ENCODE results near the gene FASN.

DNA sequence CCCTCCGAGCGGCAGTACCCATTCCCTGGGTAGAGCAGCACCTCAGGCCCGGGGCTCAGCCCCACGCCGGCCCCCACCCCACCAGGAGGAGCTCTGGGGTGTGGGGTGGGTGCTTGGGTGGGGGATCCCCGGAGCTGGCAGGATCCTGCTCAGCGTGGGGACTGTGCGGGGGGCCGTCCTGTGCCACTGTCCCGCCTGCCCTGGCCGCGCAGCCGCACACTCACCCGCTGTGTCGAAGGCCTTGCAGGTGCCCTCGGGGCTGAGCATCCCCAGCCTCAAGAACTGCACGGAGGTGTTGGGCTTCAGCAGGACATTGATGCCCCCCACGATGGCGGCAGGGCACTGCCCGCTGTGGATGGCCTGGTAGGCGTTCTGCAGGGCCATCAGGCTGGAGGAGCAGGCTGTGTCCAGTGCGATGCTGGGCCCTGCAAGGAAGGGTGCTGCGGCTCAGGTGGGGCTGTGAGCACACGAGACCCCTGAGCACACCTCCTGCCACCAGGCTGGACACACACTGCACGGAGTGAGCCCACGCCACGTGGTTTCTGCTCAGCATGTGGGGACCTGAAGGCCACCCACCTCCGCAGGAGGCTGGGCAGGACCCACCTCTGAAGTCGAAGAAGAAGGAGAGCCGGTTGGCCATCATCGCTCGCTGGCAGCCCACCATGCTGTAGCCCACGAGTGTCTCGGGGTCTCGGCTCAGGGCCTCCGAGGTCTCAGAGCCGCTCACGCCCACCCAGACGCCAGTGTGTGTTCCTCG, 4.9 kb downstream of the FASN start:
- TF ChIP-seq POLR2A (IDR thresholded peaks at IDR 0.05), result no peak
- TF ChIP-seq, protein P1, sequence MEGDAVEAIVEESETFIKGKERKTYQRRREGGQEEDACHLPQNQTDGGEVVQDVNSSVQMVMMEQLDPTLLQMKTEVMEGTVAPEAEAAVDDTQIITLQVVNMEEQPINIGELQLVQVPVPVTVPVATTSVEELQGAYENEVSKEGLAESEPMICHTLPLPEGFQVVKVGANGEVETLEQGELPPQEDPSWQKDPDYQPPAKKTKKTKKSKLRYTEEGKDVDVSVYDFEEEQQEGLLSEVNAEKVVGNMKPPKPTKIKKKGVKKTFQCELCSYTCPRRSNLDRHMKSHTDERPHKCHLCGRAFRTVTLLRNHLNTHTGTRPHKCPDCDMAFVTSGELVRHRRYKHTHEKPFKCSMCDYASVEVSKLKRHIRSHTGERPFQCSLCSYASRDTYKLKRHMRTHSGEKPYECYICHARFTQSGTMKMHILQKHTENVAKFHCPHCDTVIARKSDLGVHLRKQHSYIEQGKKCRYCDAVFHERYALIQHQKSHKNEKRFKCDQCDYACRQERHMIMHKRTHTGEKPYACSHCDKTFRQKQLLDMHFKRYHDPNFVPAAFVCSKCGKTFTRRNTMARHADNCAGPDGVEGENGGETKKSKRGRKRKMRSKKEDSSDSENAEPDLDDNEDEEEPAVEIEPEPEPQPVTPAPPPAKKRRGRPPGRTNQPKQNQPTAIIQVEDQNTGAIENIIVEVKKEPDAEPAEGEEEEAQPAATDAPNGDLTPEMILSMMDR (IDR thresholded peaks at IDR 0.05), result no peak
- no peak for TF ChIP-seq EP300 (IDR thresholded peaks at IDR 0.05)
